ENCODE measurements around the gene C5orf22. TPM values are rescaled to one million over a fixed set of nuclear protein-coding genes. Genes with fewer than 3 reads are reported as not detected.
"Not testable (repeated sequence)": the region's sequence is repeated elsewhere in the genome, so short reads cannot be mapped to it uniquely, and the experiment has no call there.

C5orf22 gene
- total RNA-seq, 1 experiment from 2014 or later: 31.9 TPM

DNA sequence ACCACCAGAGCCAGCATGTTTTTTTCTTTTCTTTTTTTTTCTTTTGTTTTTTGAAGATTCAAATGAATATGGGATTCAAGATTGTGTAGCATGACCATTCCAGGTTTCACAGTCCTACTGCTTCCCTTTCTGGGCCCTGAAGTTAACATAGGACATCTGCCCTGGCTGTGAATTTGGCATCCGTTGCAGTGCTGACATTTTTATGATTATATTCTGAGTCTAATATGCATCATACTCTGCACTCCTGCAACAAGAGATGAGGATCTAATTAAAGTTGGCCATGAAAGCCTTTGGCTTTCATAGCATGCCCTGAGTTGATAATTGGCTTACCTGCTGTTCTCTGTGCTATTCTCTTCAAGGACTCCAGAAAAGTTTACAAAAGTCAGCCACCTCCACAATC lies 29.8 kb downstream of the C5orf22 start:
- intact Hi-C loops (cut with micrococcal nuclease; ENCODE audit: unreplicated experiment): no loop called here
- no peak for DNase-seq (ENCODE audit: low spot score)
- no peaks in the 10 kb centered on the region for H3K4me1 ChIP-seq (ENCODE audit: insufficient read depth, low read length, poor library complexity, severe bottlenecking)
- H3K9me3 ChIP-seq (ENCODE audit: low read depth, low read length, poor library complexity, severe bottlenecking): no peaks in the 10 kb centered on the region
- TF ChIP-seq EZH2 (IDR thresholded peaks at IDR 0.05; ENCODE audit: borderline replicate concordance, low read depth, low read length, poor library complexity, severe bottlenecking): no peak
- no peak for TF ChIP-seq CTCF (conservative IDR thresholded peaks at IDR 0.05; ENCODE audit: low read depth, low read length)
- CTCF ChIA-PET: no interaction called here
- H3K27me3 ChIP-seq (replicated peaks; ENCODE audit: insufficient read depth, low read depth, low read length, poor library complexity): no peaks in the 10 kb centered on the region
- BruUV-seq (replicated peaks): no TSS peak
- no peak overlapping the region for H3K27ac ChIP-seq (ENCODE audit: low read depth, low read length, poor library complexity, severe bottlenecking)
- H3K36me3 ChIP-seq (ENCODE audit: insufficient read depth, low read length, poor library complexity, severe bottlenecking): no peaks in the 10 kb centered on the region
- POLR2A ChIA-PET (ENCODE audit: low non-redundant PET): no interaction called here
- H3K4me3 ChIP-seq (ENCODE audit: low read depth, low read length, poor library complexity, severe bottlenecking): no peak overlapping the region

GRCh38 chr5:31563216-31563615 lies 31.1 kb downstream of the C5orf22 start:
- no peak for TF ChIP-seq CTCF (conservative IDR thresholded peaks at IDR 0.05; ENCODE audit: low read depth, low read length)
- no peak for TF ChIP-seq EZH2 (IDR thresholded peaks at IDR 0.05; ENCODE audit: borderline replicate concordance, low read depth, low read length, poor library complexity, severe bottlenecking)
- DNase-seq (ENCODE audit: low spot score): no peak
- H3K9me3 ChIP-seq (ENCODE audit: low read depth, low read length, poor library complexity, severe bottlenecking): no peaks in the 10 kb centered on the region
- intact Hi-C loops (cut with micrococcal nuclease; ENCODE audit: unreplicated experiment): no loop called here
- ChIA-PET CTCF (no interaction called here), POLR2A (ENCODE audit: low non-redundant PET) (no interaction called here)
- no peak overlapping the region for H3K4me3 ChIP-seq (ENCODE audit: low read depth, low read length, poor library complexity, severe bottlenecking)
- BruUV-seq (replicated peaks): no TSS peak
- H3K27ac ChIP-seq (ENCODE audit: low read depth, low read length, poor library complexity, severe bottlenecking): no peak overlapping the region
- H3K27me3 ChIP-seq (replicated peaks; ENCODE audit: insufficient read depth, low read depth, low read length, poor library complexity): no peaks in the 10 kb centered on the region
- H3K4me1 ChIP-seq (ENCODE audit: insufficient read depth, low read length, poor library complexity, severe bottlenecking): no peaks in the 10 kb centered on the region
- no peaks in the 10 kb centered on the region for H3K36me3 ChIP-seq (ENCODE audit: insufficient read depth, low read length, poor library complexity, severe bottlenecking)

- BruUV-seq (replicated peaks); H3K9me3 ChIP-seq (ENCODE audit: low read depth, low read length, poor library complexity, severe bottlenecking); DNase-seq (ENCODE audit: low spot score); H3K36me3 ChIP-seq (ENCODE audit: insufficient read depth, low read length, poor library complexity, severe bottlenecking); H3K4me3 ChIP-seq (ENCODE audit: low read depth, low read length, poor library complexity, severe bottlenecking); CTCF ChIA-PET; POLR2A ChIA-PET (ENCODE audit: low non-redundant PET); H3K27me3 ChIP-seq (replicated peaks; ENCODE audit: insufficient read depth, low read depth, low read length, poor library complexity); H3K4me1 ChIP-seq (ENCODE audit: insufficient read depth, low read length, poor library complexity, severe bottlenecking); H3K27ac ChIP-seq (ENCODE audit: low read depth, low read length, poor library complexity, severe bottlenecking); intact Hi-C loops (cut with micrococcal nuclease; ENCODE audit: unreplicated experiment): not testable (repeated sequence)
Measured at GRCh38 chr5:31566362-31566761, 34.3 kb downstream of the C5orf22 start.

DNA sequence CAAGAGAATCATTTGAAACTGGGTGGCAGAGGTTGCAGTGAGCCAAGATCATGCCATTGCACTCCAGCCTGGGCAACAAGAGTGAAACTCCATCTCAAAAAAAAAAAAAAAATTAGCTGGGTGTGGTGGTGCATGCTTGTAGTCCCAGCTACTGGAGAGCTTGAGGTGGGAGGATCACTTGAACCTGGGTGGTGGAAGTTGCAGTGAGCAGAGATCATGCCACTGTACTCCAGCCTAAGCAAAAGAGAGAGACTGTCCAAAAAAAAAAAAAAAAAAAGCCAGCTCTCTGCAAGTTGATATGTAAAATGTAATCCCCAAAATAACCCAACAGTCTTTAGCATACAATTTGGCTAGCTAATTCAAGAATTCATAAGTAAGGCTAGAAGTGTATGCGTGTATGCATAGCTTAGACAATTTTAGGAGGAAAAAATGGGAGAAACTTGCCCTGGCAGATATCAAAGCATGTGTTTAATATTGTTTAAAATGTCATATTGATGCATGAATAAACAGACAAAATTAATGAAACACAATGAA lies 36.3 kb downstream of the C5orf22 start:
- Histone ChIP-seq H3K4me3 (ENCODE audit: low read depth, low read length, poor library complexity, severe bottlenecking) (no peak overlapping the region), H3K27ac (ENCODE audit: low read depth, low read length, poor library complexity, severe bottlenecking) (no peak overlapping the region), H3K36me3 (ENCODE audit: insufficient read depth, low read length, poor library complexity, severe bottlenecking) (no peaks in the 10 kb centered on the region), H3K9me3 (ENCODE audit: low read depth, low read length, poor library complexity, severe bottlenecking) (no peaks in the 10 kb centered on the region), H3K27me3 (replicated peaks; ENCODE audit: insufficient read depth, low read depth, low read length, poor library complexity) (no peaks in the 10 kb centered on the region), H3K4me1 (ENCODE audit: insufficient read depth, low read length, poor library complexity, severe bottlenecking) (no peaks in the 10 kb centered on the region)
- DNase-seq (ENCODE audit: low spot score): no peak
- intact Hi-C loops (cut with micrococcal nuclease; ENCODE audit: unreplicated experiment): no loop called here
- TF ChIP-seq EZH2 (IDR thresholded peaks at IDR 0.05; ENCODE audit: borderline replicate concordance, low read depth, low read length, poor library complexity, severe bottlenecking) (no peak), CTCF (conservative IDR thresholded peaks at IDR 0.05; ENCODE audit: low read depth, low read length) (no peak)
- no TSS peak for BruUV-seq (replicated peaks)
- CTCF ChIA-PET: no interaction called here
- POLR2A ChIA-PET (ENCODE audit: low non-redundant PET): no interaction called here

Data from A673 (cell line).